ENCODE measurements around the gene ZBTB16.

DNA sequence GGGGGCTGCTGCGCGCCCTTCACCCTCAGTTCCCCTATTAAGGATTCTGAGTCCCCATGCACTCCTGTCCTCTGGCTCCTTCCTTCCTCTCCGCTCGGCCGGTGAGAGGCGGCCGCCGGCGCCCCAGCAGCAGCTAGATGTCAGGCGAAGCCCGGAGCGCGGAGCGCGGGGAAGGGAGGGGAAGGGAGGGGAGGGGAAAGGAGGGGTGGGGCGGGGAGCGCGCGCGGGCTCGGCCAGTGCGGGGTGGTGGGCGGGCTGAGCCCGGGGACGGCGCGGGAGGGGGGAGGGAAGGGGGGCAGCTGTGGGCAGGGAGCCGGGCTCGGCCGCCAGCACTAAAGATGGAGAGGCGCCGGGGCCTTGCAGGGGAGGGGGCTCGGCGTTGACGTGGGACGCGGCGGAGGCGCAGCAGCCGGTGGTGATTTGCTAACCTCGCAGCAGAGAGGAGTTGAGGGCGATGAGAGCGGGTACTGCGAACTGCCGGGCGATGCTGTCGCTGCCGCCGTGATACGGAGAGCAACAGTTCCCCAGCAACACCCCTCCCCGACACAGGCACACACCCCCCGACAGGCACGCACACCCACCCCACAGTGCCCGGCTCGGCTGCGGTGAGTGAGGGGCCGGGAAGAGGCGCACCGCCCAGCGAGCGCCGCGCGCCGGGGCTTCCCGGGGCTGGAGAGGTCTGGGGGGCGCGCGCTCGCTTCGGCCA lies at the start of gene ZBTB16:
- TF ChIP-seq, protein P1, sequence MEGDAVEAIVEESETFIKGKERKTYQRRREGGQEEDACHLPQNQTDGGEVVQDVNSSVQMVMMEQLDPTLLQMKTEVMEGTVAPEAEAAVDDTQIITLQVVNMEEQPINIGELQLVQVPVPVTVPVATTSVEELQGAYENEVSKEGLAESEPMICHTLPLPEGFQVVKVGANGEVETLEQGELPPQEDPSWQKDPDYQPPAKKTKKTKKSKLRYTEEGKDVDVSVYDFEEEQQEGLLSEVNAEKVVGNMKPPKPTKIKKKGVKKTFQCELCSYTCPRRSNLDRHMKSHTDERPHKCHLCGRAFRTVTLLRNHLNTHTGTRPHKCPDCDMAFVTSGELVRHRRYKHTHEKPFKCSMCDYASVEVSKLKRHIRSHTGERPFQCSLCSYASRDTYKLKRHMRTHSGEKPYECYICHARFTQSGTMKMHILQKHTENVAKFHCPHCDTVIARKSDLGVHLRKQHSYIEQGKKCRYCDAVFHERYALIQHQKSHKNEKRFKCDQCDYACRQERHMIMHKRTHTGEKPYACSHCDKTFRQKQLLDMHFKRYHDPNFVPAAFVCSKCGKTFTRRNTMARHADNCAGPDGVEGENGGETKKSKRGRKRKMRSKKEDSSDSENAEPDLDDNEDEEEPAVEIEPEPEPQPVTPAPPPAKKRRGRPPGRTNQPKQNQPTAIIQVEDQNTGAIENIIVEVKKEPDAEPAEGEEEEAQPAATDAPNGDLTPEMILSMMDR (IDR thresholded peaks at IDR 0.05): peak in 4 of 6 experiments; percentile 4 to 32 (median 24)
- peak in 3 of 4 donors; percentile 26 to 94 (median 85) for TF ChIP-seq POLR2A (IDR thresholded peaks at IDR 0.05)

Measured in esophagus squamous epithelium (tissue), 4 donors.